HG02840 (cell line): ENCODE measurements around the gene USP22.

ENCODE experiments used
- ATAC-seq: cut with Tn5 transposase; IDR thresholded peaks from one replicate; pipeline ENCODE4 v1.9.1; 2021; ENCODE audit warnings: mild to moderate bottlenecking, moderate library complexity, moderate number of reproducible peaks; ENCODE audit not compliant: unreplicated experiment, low FRiP score

Gene USP22

GRCh38 chr17:21053056-21053455 is 10.2 kb upstream of the USP22 start:
- ATAC-seq = peak; percentile 68

- no peak for ATAC-seq
Measured at GRCh38 chr17:21049457-21049856, 6.6 kb upstream of the USP22 start.

DNA sequence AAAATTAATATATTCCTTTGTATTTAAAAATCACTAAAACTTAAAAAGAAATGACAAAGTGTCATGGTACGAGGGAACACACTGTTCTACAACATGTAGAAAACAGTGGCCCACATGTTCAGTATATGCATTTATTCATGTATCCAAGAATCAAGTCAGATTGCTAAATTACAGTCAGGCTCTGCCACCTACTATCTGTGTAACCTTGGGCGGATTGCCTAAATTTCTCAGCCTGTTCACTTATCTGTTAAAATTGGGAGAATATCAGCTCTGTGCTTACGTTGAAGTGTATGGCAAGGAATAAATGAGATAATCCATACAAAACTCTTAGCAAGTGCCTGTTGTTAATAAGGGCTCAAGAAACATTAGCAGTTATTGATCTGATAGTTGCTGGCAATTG is 3.4 kb upstream of the USP22 start:
- no peak for ATAC-seq

GRCh38 chr17:21044971-21045370 is 2.2 kb upstream of the USP22 start:
- no peak for ATAC-seq

GRCh38 chr17:21043296-21044232 is 753 bp upstream of the USP22 start:
- peak; percentile 87 for ATAC-seq

DNA sequence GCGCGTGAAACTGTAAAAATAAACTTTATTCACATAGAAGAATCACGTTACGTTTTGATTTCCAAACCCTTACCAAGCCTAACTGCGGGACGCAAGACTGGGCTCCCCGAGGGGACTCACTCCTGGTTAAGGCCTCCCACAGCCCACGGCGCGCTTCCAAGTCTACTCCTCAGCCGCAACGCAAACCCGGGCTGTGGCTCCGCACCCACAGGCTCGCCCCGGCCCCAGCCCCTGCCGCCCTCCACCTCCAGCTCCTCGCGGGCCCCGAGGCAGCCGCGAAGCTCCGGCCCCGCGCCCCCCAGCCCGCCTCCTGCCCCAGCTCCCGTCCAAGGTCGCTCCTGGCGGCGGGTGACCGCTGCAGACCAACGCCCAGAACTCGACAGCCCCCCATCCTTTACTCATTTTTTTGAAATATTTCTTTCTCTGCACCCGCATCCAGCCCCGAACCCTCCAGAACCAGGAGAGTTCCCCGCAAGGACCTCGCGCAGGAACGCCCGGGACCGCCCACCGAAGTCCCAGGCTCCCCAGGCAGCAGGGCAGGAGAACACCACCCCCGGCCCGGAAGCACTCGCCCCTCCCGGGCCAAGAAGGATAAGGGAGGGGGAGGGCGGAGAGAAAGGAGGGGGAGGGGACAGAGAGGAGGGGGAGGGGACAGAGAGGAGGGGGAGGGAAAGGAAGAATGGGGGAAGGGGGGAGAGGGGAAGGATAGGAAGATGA is 912 bp downstream of the USP22 start:
- no peak for ATAC-seq

- ATAC-seq = no peak
Measured at GRCh38 chr17:21039839-21040575, 2.8 kb downstream of the USP22 start.

DNA sequence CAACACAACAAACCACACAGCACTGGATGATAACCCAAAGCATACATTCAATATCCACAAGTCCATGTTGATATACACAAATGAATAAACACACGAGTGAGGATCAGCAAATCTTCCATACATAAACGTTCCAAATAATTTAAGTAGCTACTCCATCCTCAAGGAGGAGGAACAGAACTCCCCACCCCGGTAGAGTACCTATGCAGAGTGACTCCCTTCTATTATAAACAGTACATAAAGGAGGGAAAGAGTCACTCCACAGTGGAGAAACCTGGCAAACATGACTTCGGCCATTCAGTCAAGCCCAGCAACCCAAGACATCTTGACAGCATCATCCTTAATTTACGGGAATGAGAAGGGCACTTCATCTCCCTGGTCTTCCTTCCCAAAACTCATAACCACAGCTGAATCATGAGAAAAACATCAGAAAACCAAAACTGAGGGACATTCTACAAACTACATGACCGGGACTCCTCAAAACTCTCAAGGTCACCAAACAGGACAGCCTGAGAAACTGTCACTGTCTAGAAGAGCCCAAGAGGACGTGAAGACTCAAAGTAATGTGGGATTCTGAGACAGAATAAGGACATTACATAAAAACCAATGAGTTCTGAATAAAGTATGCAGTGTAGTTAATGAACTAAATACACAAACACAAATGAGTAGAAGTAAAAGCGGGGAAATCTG is 5.6 kb downstream of the USP22 start:
- no peak for ATAC-seq

DNA sequence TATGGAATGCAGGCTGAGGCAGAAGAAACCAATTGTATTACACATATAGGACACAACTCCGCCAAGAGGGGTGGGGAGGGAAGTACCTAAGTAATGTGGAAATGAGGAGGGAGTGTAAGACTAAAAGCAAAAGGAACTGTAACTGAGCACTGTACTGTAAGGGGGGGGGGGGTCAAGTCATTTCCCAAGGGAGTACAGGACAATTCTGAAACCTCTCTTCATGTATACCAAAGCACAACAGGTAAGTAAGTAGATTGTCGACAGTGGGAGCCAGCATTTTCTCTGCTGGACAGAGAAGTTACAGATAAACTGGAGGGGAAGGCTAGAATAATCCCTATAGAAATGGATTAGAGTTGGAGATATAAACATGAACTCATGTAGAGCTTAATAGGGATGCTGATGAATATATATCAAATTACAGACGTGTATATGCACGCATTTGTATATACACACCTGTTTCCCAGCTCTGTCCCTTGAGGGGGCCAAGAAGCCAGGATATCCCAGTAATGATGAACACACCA is 6.4 kb downstream of the USP22 start:
- no peak for ATAC-seq

- ATAC-seq = no peak
Measured at GRCh38 chr17:21035406-21035805, 7.4 kb downstream of the USP22 start.

GRCh38 chr17:21034340-21035235 is 8.2 kb downstream of the USP22 start:
- ATAC-seq = peak; percentile 71

- no peak for ATAC-seq
Measured at GRCh38 chr17:21033350-21033749, 9.5 kb downstream of the USP22 start.

- ATAC-seq = no peak
Measured at GRCh38 chr17:21031756-21032396, 10.9 kb downstream of the USP22 start.

DNA sequence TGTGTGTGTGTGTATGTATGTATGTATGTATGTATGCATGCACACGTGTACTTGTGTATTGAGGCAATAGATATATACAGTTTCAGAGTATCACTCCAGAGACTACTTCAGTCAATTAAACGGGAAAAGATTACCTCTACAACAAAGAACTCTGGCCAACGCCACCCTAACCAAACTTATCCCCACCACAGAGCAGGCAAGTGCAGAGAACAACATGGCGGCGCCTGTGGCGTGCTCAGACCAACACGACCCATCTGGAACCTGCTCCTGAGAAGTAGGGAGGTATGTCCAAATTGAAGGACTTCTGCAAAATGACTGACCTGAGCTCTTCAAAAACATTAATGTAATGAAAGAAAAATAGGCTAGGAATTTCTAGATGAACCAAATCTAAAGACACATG is 12.4 kb downstream of the USP22 start:
- no peak for ATAC-seq

DNA sequence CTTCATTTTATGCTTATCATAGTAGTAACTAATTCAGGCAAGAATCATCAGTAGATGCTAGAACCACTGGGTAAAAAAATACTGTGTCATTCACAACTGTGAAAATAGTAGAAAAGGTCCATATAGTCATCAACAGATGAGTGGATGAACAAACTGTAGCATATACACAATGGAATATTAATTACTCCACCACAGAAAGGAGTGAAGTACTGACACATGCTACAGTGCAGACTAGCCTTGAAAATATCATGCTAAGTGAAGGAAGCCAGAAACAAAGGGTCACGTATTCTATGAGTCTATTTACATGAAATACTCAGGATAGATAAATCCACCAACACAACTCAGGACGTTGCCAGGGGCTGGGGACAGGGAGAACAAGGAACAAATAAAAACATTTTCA is 13.3 kb downstream of the USP22 start:
- ATAC-seq = no peak

DNA sequence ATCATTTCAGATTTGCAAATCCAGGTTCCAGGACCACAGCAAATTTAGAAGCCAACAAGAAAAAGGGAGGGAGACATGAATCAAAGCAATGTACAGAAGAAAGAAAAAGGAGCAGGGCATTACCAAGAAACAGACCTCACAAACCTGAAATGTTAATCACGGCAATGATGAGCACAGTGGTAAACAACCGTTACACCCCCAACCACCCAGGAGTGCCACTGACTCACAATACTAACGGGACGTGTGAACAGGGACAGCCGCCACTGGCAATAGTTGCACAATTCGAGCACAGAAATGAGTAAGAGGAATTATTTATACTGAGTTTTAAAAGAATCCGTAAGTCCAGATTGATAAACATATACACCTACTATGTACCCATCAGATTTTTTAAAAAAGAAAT is 13.8 kb downstream of the USP22 start:
- ATAC-seq = no peak

DNA sequence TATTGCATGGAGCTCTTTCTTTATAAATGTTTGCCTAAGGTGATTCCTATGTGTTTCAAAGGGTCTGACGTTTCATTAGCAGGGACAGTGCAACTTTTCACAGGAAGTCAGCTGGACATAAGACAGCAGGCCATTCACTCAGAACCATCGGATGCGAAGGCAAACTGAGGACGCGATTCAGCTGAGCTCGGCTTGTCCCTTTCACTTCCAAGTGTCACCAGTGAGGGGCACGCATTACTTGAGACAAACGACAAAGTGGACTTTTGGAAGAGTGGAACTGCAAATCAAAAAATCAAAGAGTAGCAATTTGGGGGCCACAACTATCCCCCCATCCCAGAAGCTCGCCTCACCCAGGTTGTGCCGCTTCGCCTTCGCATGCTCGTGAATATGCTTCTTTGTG is 14.6 kb downstream of the USP22 start:
- ATAC-seq = no peak

DNA sequence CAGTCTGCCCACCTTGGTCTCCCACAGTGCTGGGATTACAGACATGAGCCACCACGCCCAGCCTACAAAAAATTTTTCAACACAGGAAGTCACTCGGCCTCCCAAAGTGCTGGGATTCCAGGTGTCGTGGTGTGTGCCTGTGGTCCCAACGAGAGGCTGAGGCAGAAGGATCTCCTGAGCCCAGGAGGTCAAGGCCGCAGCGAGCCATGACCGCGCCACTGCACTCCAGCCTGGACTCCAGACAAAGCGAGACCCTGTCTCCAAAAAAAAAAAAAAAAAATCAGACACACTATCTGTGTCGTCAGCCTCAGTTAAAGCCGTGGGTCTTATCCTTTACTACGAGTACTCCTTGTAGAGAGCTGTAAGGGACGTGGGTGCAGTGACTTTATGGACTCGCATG is 15.8 kb downstream of the USP22 start:
- no peak for ATAC-seq

DNA sequence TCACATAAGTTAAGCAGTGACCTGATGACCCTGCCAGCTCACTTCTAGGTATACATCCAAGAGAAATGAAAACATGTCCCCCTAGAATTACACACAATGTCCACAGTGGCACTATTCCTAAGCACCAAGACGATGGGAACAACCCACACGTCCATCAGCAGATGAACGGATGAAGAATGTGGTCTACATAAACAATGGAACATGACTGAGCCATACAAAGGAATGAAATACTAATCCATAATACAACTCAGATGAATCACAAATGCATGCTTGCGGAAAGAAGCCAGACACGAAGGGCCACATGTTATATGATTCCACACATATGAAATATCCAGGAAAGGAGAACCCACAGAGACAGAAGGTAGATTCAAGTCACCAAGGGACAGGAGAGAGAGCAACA is 17.4 kb downstream of the USP22 start:
- no peak for ATAC-seq
